Suprapubic skin (tissue), 4 donors: ENCODE results near the gene DNAJB7.

ENCODE experiments used
- EP300 ChIP-seq: sonication (generic); formaldehyde crosslinking; IDR thresholded peaks from one replicate; pipeline ENCODE4 v1.6.1; 2017; ENCODE audit warnings: antibody characterized with exemption
- POLR2A ChIP-seq, 2 donors: fragments of 450-650 bp; IDR thresholded peaks; one replicate each; pipeline ENCODE4 v1.6.1; 2017; ENCODE audit warnings: antibody characterized with exemption in 2 of 2, mild to moderate bottlenecking in 2 of 2, moderate library complexity in 2 of 2
- POLR2AphosphoS5 ChIP-seq, 3 donors: sonication (generic); formaldehyde crosslinking; IDR thresholded peaks; one replicate each; pipeline ENCODE4 v1.6.1; 2017; ENCODE audit warnings: antibody characterized with exemption in 3 of 3
- TF ChIP-seq, protein P1 (sequence below), 2 donors: fragments of 200-600 bp in 1 of 2; fragments of 450-650 bp in 1 of 2; sonication (generic) in 1 of 2; IDR thresholded peaks; one replicate each; pipeline ENCODE4 v1.5.1; 2016 to 2019; ENCODE audit warnings: antibody characterized with exemption in 2 of 2, mild to moderate bottlenecking in 1 of 2, moderate library complexity in 1 of 2

GRCh38 chr22:40878922-40879321, 17.0 kb upstream of the DNAJB7 start:
- TF ChIP-seq, protein P1, sequence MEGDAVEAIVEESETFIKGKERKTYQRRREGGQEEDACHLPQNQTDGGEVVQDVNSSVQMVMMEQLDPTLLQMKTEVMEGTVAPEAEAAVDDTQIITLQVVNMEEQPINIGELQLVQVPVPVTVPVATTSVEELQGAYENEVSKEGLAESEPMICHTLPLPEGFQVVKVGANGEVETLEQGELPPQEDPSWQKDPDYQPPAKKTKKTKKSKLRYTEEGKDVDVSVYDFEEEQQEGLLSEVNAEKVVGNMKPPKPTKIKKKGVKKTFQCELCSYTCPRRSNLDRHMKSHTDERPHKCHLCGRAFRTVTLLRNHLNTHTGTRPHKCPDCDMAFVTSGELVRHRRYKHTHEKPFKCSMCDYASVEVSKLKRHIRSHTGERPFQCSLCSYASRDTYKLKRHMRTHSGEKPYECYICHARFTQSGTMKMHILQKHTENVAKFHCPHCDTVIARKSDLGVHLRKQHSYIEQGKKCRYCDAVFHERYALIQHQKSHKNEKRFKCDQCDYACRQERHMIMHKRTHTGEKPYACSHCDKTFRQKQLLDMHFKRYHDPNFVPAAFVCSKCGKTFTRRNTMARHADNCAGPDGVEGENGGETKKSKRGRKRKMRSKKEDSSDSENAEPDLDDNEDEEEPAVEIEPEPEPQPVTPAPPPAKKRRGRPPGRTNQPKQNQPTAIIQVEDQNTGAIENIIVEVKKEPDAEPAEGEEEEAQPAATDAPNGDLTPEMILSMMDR (IDR thresholded peaks at IDR 0.05), result no peak
- no peak for TF ChIP-seq POLR2AphosphoS5 (IDR thresholded peaks at IDR 0.05)
- no peak for TF ChIP-seq EP300
- TF ChIP-seq POLR2A (IDR thresholded peaks at IDR 0.05), result no peak
